Suprapubic skin (tissue), 3 donors: Measurements from ENCODE around the gene HIF1A.
"Not testable (repeated sequence)": the region's sequence is repeated elsewhere in the genome, so short reads cannot be mapped to it uniquely, and the experiment has no call there.

ENCODE experiments used
- CTCF ChIP-seq, 2 donors: fragments of 200-600 bp in 1 of 2; fragments of 450-650 bp in 1 of 2; sonication (generic) in 1 of 2; IDR thresholded peaks; one replicate each; pipeline ENCODE4 v1.5.1; 2016 to 2019; ENCODE audit warnings: antibody characterized with exemption in 2 of 2, mild to moderate bottlenecking in 1 of 2, moderate library complexity in 1 of 2
- EP300 ChIP-seq: sonication (generic); formaldehyde crosslinking; IDR thresholded peaks from one replicate; pipeline ENCODE4 v1.6.1; 2017; ENCODE audit warnings: antibody characterized with exemption

- TF ChIP-seq CTCF (IDR thresholded peaks at IDR 0.05); EP300: not testable (repeated sequence)
Observed at GRCh38 chr14:61755382-61755742, 60.0 kb downstream of the HIF1A start.
